ENCODE measurements around the gene USP53.
"Not testable (repeated sequence)": the region's sequence is repeated elsewhere in the genome, so short reads cannot be mapped to it uniquely, and the experiment has no call there.

USP53 gene

GRCh38 chr4:119279541-119279940, 67.0 kb downstream of the USP53 start:
- DNase-seq: not testable (repeated sequence)

GRCh38 chr4:119279945-119280344, 67.4 kb downstream of the USP53 start:
- DNase-seq: not testable (repeated sequence)

GRCh38 chr4:119281393-119281792, 68.9 kb downstream of the USP53 start:
- DNase-seq: no peak

GRCh38 chr4:119284876-119285780, 72.6 kb downstream of the USP53 start:
- no peak for DNase-seq

GRCh38 chr4:119286377-119287002, 74.0 kb downstream of the USP53 start:
- DNase-seq: peak; percentile 80

GRCh38 chr4:119289313-119289712, 76.8 kb downstream of the USP53 start:
- DNase-seq: no peak

GRCh38 chr4:119290598-119290997, 78.1 kb downstream of the USP53 start:
- DNase-seq: no peak

GRCh38 chr4:119296356-119296755, 83.8 kb downstream of the USP53 start:
- DNase-seq: no peak

GRCh38 chr4:119297795-119298194, 85.3 kb downstream of the USP53 start:
- no peak for DNase-seq

GRCh38 chr4:119299260-119299671, 86.8 kb downstream of the USP53 start:
- DNase-seq: peak; percentile 34

- no peak for DNase-seq
These were observed 87.2 kb downstream of the USP53 start for GRCh38 chr4:119299741-119300100.

- DNase-seq: peak; percentile 96
These were observed 87.8 kb downstream of the USP53 start for GRCh38 chr4:119300101-119300978.

- no peak for DNase-seq
These were observed 89.7 kb downstream of the USP53 start for GRCh38 chr4:119302073-119302832.

GRCh38 chr4:119303587-119304305, 91.2 kb downstream of the USP53 start:
- no peak for DNase-seq

GRCh38 chr4:119304431-119304830, 91.9 kb downstream of the USP53 start:
- no peak for DNase-seq

- no peak for DNase-seq
These were observed 95.1 kb downstream of the USP53 start for GRCh38 chr4:119307606-119308005.

- peak; percentile 61 for DNase-seq
These were observed 98.3 kb downstream of the USP53 start for GRCh38 chr4:119310826-119311225.

GRCh38 chr4:119313237-119313636, 100.7 kb downstream of the USP53 start:
- DNase-seq: no peak

- DNase-seq: peak; percentile 65
These were observed 101.8 kb downstream of the USP53 start for GRCh38 chr4:119314356-119314755.

- peak; percentile 82 for DNase-seq
These were observed 102.5 kb downstream of the USP53 start for GRCh38 chr4:119315036-119315435.

GRCh38 chr4:119317990-119318389, 105.5 kb downstream of the USP53 start:
- no peak for DNase-seq
